WERI-Rb-1 (cell line): ENCODE data around the gene SFTA2.

Source experiments
- DNase-seq: peaks from one replicate; pipeline ENCODE4 v3.0.0-alpha.2; 2020
- H3K27ac ChIP-seq: fragments of 250-450 bp; sonication (Bioruptor Pico); 2 replicates; pipeline ENCODE4 v1.5.1; 2020; ENCODE audit warnings: mild to moderate bottlenecking, moderate library complexity
- H3K27me3 ChIP-seq: fragments of 250-450 bp; sonication (Bioruptor Pico); 2 replicates; pipeline ENCODE4 v1.5.1; 2021; ENCODE audit warnings: mild to moderate bottlenecking, low read depth, moderate library complexity; ENCODE audit not compliant: insufficient read depth, severe bottlenecking
- H3K36me3 ChIP-seq: fragments of 250-450 bp; sonication (Bioruptor Pico); 2 replicates; pipeline ENCODE4 v1.5.1; 2020; ENCODE audit warnings: mild to moderate bottlenecking, moderate library complexity
- H3K4me3 ChIP-seq: 2 replicates; pipeline ENCODE4 v1.5.1; 2011; ENCODE audit warnings: low read depth, mild to moderate bottlenecking, control low read depth, low read length
- H3K9me3 ChIP-seq: fragments of 250-450 bp; sonication (Bioruptor Pico); 2 replicates; pipeline ENCODE4 v1.5.1; 2021; ENCODE audit warnings: mild to moderate bottlenecking, moderate library complexity; ENCODE audit not compliant: severe bottlenecking
- TF ChIP-seq, protein P1 (sequence below): IDR thresholded peaks from 2 replicates; pipeline ENCODE4 v1.5.1; 2011; ENCODE audit warnings: low read depth, mild to moderate bottlenecking, control low read depth, inconsistent platforms, low read length

Gene SFTA2

DNA sequence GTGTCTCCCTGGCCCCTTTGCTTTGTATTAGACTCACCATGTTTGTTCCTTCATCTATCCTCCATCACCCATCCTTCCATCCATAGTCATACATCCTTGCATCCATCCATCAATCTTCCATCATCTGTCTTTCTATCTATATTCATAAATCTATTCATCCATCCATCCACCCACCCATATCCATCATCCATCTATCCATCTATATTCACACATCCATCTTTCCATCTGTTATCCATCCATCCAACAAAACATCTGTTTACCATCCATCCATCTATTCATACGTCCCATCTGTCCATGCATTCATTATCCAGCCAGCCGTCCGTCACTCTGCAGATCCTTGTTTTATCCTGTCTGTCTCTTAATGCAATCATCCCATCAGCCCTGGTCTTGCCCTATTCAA is 37.0 kb downstream of the SFTA2 start:
- no peak overlapping the region for H3K4me3 ChIP-seq
- DNase-seq: no peak
- no peaks in the 10 kb centered on the region for H3K27me3 ChIP-seq
- TF ChIP-seq, protein P1, sequence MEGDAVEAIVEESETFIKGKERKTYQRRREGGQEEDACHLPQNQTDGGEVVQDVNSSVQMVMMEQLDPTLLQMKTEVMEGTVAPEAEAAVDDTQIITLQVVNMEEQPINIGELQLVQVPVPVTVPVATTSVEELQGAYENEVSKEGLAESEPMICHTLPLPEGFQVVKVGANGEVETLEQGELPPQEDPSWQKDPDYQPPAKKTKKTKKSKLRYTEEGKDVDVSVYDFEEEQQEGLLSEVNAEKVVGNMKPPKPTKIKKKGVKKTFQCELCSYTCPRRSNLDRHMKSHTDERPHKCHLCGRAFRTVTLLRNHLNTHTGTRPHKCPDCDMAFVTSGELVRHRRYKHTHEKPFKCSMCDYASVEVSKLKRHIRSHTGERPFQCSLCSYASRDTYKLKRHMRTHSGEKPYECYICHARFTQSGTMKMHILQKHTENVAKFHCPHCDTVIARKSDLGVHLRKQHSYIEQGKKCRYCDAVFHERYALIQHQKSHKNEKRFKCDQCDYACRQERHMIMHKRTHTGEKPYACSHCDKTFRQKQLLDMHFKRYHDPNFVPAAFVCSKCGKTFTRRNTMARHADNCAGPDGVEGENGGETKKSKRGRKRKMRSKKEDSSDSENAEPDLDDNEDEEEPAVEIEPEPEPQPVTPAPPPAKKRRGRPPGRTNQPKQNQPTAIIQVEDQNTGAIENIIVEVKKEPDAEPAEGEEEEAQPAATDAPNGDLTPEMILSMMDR: no peak
- no peaks in the 10 kb centered on the region for H3K9me3 ChIP-seq
- no peak overlapping the region for H3K27ac ChIP-seq
- peaks cover 98% of the 10 kb centered on the region for H3K36me3 ChIP-seq

DNA sequence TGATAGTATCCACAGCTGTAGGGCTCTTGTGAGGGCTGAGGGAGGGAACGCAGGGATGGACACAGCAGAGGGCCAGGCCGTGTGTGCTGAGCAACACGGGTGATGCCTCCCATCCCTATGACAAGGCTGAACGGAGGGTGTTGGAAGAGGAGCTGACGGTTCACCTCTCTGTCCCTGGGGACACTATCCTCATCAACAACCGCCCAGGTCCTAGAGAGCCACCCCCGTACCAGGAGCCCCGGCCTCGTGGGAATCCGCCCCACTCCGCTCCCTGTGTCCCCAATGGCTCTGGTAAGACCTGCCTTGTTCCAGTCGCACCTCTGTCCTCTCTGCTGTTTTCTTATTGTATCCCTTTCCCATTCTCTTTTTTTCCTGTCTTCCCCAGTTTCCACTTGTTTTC is 37.6 kb downstream of the SFTA2 start:
- no peak overlapping the region for H3K27ac ChIP-seq
- H3K27me3 ChIP-seq: no peaks in the 10 kb centered on the region
- H3K36me3 ChIP-seq: peaks cover 98% of the 10 kb centered on the region
- no peak for DNase-seq
- TF ChIP-seq, protein P1: no peak
- no peaks in the 10 kb centered on the region for H3K9me3 ChIP-seq
- H3K4me3 ChIP-seq: no peak overlapping the region

DNA sequence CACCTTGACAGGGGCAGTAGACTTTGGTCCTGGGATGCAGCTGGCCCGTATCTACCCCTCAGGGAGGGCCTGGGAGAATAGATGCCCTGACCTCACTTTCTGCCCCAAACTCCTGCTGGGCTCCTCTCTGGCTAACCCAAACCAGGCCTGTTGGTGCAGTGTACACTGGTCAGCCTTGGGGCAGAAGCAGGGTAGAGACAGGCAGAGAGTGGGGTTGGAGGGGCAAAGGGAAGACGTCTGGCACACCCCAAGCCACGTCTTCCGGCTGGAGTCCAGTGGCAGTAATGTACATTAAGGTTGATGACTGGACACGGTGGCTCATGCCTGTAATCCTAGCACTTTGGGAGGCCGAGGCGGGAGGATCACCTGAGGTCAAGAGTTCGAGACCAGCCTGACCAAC is 38.3 kb downstream of the SFTA2 start:
- Histone ChIP-seq H3K27me3 (no peaks in the 10 kb centered on the region), H3K9me3 (no peaks in the 10 kb centered on the region), H3K36me3 (peaks cover 98% of the 10 kb centered on the region), H3K4me3 (no peak overlapping the region), H3K27ac (no peak overlapping the region)
- TF ChIP-seq, protein P1: no peak
- no peak for DNase-seq

DNA sequence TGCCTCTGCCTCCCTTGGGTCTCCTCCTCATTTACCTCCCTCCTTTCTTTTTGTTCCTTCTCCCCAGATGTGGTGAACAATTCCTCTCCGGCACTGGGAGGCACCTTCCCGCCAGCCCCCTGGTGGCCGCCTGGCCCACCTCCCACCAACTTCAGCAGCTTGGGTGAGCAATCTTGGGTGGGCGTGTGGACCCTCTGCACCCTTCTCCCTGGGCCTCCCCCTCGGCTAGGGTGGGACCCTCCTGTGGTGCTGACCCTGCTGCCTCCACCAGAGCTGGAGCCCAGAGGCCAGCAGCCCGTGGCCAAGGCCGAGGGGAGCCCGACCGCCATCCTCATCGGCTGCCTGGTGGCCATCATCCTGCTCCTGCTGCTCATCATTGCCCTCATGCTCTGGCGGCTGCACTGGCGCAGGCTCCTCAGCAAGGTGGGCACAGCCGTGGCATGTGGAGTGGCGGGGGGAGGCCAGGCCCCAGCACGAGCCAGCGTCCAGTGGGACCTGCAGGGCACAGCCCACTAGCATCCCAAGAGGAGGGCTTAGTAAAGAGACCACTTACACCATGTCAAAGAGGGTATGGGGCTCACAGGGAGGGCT is 38.9 kb downstream of the SFTA2 start:
- TF ChIP-seq, protein P1: peak; percentile 31
- no peaks in the 10 kb centered on the region for H3K27me3 ChIP-seq
- H3K27ac ChIP-seq: no peak overlapping the region
- no peak overlapping the region for H3K4me3 ChIP-seq
- H3K36me3 ChIP-seq: peaks cover 94% of the 10 kb centered on the region
- no peaks in the 10 kb centered on the region for H3K9me3 ChIP-seq
- DNase-seq: no peak

DNA sequence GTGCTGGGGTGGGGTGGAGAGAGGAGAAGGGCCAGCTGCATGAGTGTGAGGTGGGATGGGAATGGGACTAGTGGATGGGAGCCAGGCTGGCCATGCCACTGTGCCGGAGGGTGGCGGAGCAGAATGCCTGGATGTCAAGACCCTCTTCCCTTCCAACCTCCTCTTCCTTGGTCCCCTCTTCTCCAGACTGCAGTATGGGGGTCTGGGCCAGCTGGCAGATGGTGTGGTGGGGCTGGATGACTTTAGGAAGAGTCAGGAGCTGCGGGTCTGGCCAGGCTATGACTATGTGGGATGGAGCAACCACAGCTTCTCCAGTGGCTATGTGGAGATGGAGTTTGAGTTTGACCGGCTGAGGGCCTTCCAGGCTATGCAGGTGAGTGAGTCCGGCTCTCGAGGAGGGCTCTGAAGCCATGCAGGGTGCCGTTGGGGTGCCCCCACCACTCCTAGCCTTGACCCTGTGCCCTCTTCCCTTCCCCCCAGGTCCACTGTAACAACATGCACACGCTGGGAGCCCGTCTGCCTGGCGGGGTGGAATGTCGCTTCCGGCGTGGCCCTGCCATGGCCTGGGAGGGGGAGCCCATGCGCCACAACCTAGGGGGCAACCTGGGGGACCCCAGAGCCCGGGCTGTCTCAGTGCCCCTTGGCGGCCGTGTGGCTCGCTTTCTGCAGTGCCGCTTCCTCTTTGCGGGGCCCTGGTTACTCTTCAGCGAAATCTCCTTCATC is 40.0 kb downstream of the SFTA2 start:
- Histone ChIP-seq H3K36me3 (peaks cover 85% of the 10 kb centered on the region), H3K4me3 (no peak overlapping the region), H3K27ac (no peak overlapping the region), H3K27me3 (no peaks in the 10 kb centered on the region), H3K9me3 (no peaks in the 10 kb centered on the region)
- TF ChIP-seq, protein P1: no peak
- DNase-seq: no peak

DNA sequence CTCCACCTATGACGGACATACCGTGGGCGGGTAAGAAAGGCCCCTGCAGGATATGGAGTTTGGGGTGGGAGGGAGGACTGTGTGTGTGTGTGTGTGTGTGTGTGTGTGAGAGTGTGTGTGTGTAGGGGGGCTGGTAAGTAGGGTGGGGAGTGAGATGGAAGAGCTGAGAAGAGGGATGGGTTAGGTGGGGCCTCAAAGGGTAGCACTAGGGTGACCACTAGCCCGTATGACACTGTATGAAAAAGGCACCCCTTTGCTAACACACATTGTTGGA is 40.6 kb downstream of the SFTA2 start:
- no peak for DNase-seq
- Histone ChIP-seq H3K36me3 (peaks cover 79% of the 10 kb centered on the region), H3K27me3 (no peaks in the 10 kb centered on the region), H3K27ac (no peak overlapping the region), H3K4me3 (no peak overlapping the region), H3K9me3 (no peaks in the 10 kb centered on the region)
- TF ChIP-seq, protein P1: no peak
